Ishikawa (cell line): ENCODE data around the gene MFAP5.

Experiments
- CEBPB ChIP-seq: IDR thresholded peaks from 2 replicates; pipeline ENCODE4 v1.6.1; 2012
- CREB1 ChIP-seq: IDR thresholded peaks from 2 replicates; pipeline ENCODE4 v1.6.1; 2012; ENCODE audit warnings: low read depth
- EGR1 ChIP-seq: IDR thresholded peaks from 2 replicates; pipeline ENCODE4 v1.6.1; 2012
- EP300 ChIP-seq: IDR thresholded peaks from 2 replicates; pipeline ENCODE4 v1.6.1; 2012; ENCODE audit warnings: borderline replicate concordance
- FOXM1 ChIP-seq: IDR thresholded peaks from 2 replicates; pipeline ENCODE4 v1.6.1; 2012; ENCODE audit warnings: low read depth, borderline replicate concordance
- MAX ChIP-seq: IDR thresholded peaks from 2 replicates; pipeline ENCODE4 v1.6.1; 2012
- NFIC ChIP-seq: IDR thresholded peaks from 2 replicates; pipeline ENCODE4 v1.6.1; 2012
- RAD21 ChIP-seq: IDR thresholded peaks from 2 replicates; pipeline ENCODE4 v1.6.1; 2012; ENCODE audit warnings: low read depth
- REST ChIP-seq: IDR thresholded peaks from 2 replicates; pipeline ENCODE4 v1.6.1; 2012; ENCODE audit warnings: low read depth, mild to moderate bottlenecking
- TAF1 ChIP-seq: IDR thresholded peaks from 2 replicates; pipeline ENCODE4 v1.6.1; 2012; ENCODE audit warnings: low read depth, mild to moderate bottlenecking
- TCF12 ChIP-seq: IDR thresholded peaks from 2 replicates; pipeline ENCODE4 v1.6.1; 2012; ENCODE audit warnings: low read depth
- TEAD4 ChIP-seq: IDR thresholded peaks from 2 replicates; pipeline ENCODE4 v1.6.1; 2012
- USF1 ChIP-seq: IDR thresholded peaks from 2 replicates; pipeline ENCODE4 v1.6.1; 2012
- YY1 ChIP-seq: IDR thresholded peaks from 2 replicates; pipeline ENCODE4 v1.6.1; 2012; ENCODE audit warnings: low read depth
- ZBTB7A ChIP-seq: IDR thresholded peaks from 2 replicates; pipeline ENCODE4 v1.6.1; 2012; ENCODE audit warnings: low read depth

The MFAP5 gene

GRCh38 chr12:8662593-8662992 lies at the start of gene MFAP5:
Gene MFAP5, minus strand, starts transcription at chr12:8662826. Its CDS starts 722 bp downstream, at chr12:8662104.
- no peak for TF ChIP-seq RAD21
- TF ChIP-seq CREB1 = no peak
- no peak for TF ChIP-seq NFIC
- TF ChIP-seq REST = no peak
- no peak for TF ChIP-seq USF1
- TF ChIP-seq ZBTB7A = no peak
- TF ChIP-seq TAF1 = no peak
- no peak for TF ChIP-seq FOXM1
- TF ChIP-seq EP300 = no peak
- no peak for TF ChIP-seq YY1
- no peak for TF ChIP-seq CEBPB
- no peak for TF ChIP-seq TCF12
- no peak for TF ChIP-seq MAX
- TF ChIP-seq EGR1 = no peak
- no peak for TF ChIP-seq TEAD4

- TF ChIP-seq EP300 = no peak
- no peak for TF ChIP-seq TAF1
- no peak for TF ChIP-seq YY1
- TF ChIP-seq TEAD4 = no peak
- no peak for TF ChIP-seq TCF12
- no peak for TF ChIP-seq FOXM1
- no peak for TF ChIP-seq RAD21
- no peak for TF ChIP-seq NFIC
Observed at GRCh38 chr12:8709124-8709830, 46.7 kb upstream of the MFAP5 start.

GRCh38 chr12:8702159-8702558 lies 39.5 kb upstream of the MFAP5 start:
- TF ChIP-seq EGR1 = no peak
- TF ChIP-seq TCF12 = no peak
- no peak for TF ChIP-seq REST
- no peak for TF ChIP-seq ZBTB7A

GRCh38 chr12:8701046-8701660 lies 38.5 kb upstream of the MFAP5 start:
- TF ChIP-seq EP300 (no peak), FOXM1 (no peak), EGR1 (no peak), MAX (no peak), CEBPB (no peak), ZBTB7A (no peak), TCF12 (no peak), YY1 (no peak), CREB1 (no peak), USF1 (no peak)

GRCh38 chr12:8699714-8700113 lies 37.1 kb upstream of the MFAP5 start:
- no peak for TF ChIP-seq REST
- TF ChIP-seq FOXM1 = no peak
- no peak for TF ChIP-seq YY1
- TF ChIP-seq MAX = no peak
- no peak for TF ChIP-seq USF1
- no peak for TF ChIP-seq CEBPB
- no peak for TF ChIP-seq CREB1
- no peak for TF ChIP-seq RAD21
- no peak for TF ChIP-seq TAF1
